Large intestine (tissue), 3 donors: ENCODE measurements around the gene DTNBP1. TPM values are rescaled to one million over a fixed set of nuclear protein-coding genes. Genes with fewer than 3 reads are reported as not detected.
A peak's percentile ranks its signal among the peaks of the same experiment; 100 is the strongest.

Source experiments
- DNase-seq, 2 donors: peaks; one replicate each; pipeline versions ENCODE4 v3.0.0 to v3.0.0-alpha.2; 2013
- H3K27ac ChIP-seq: one replicate; pipeline ENCODE4 v1.5.1; 2013; ENCODE audit warnings: low read length
- H3K27me3 ChIP-seq: 2 replicates; pipeline ENCODE4 v1.6.1; 2013; ENCODE audit warnings: low read length; ENCODE audit not compliant: control insufficient read depth, insufficient read depth
- H3K36me3 ChIP-seq: 2 replicates; pipeline ENCODE4 v1.6.1; 2013; ENCODE audit warnings: low read length; ENCODE audit not compliant: control insufficient read depth, insufficient read depth
- H3K4me1 ChIP-seq: one replicate; pipeline ENCODE4 v1.6.1; 2013; ENCODE audit warnings: low read length; ENCODE audit not compliant: control insufficient read depth, insufficient read depth
- H3K4me3 ChIP-seq: one replicate; pipeline ENCODE4 v1.5.1; 2013; ENCODE audit warnings: low read length
- H3K9me3 ChIP-seq: one replicate; pipeline ENCODE4 v1.6.1; 2013; ENCODE audit warnings: mild to moderate bottlenecking, low read depth, low read length, moderate library complexity; ENCODE audit not compliant: control insufficient read depth
- WGBS: methylation state at CpG from one replicate; pipeline ENCODE4 v1.1.5; 2013; ENCODE audit warnings: low lambda C conversion rate; ENCODE audit not compliant: insufficient coverage; 5-methylcytosine and 5-hydroxymethylcytosine counted together
- polyA plus RNA-seq: library from polyadenylated mRNA; unstranded; fragments of 120-200 nt; gene quantifications from one replicate; pipeline ENCODE4 v1.2.1, GENCODE V29; 2013

The DTNBP1 gene
- polyA plus RNA-seq, 1 donor = 20.9 TPM

DNA sequence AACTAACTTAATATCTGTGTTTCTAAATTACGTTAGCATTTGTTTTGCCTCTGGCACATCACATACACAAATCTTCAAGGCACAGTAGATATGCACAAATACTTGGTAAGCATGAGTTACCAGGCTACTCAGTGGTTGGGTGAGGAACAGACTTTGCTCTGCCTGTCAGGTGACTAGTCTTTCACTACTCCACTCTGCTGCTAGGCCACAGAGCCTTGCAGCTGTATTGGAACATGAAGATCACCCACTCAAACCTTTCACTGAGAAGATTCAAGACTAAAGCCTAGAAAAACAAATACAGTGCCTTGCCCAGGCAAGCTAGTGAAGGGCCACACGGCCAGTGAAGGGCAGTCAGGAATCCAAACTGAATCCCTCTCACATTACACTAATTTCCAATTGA, 47.0 kb downstream of the DTNBP1 start:
- Histone ChIP-seq H3K36me3 (peaks cover 12% of the 10 kb centered on the region), H3K4me1 (peaks cover 8% of the 10 kb centered on the region), H3K27ac (peak overlapping the region; percentile 71), H3K27me3 (no peaks in the 10 kb centered on the region), H3K4me3 (no peak overlapping the region), H3K9me3 (no peaks in the 10 kb centered on the region)
- no CpG with 5 or more reads among the region's 2 CpGs for WGBS
- peak; percentile 75 to 89 for DNase-seq

DNA sequence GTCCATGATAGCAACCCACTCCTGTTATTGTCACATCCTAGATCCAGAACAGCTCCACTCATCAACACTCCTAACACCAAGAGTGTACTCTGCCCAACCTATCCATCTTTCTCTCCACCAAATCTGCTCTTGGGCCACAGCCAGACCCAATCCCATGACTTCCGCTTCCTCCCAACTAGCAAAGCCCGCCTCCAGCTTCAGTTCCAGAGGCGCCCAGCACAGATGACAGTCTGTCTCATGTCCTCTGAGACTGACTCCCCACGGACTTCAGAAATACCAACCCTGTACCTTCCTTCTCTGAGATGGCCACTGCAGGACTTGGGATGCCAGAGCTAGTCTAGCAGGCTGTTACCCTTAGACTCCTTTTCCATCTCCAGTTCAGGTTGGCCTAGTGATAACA, 48.6 kb downstream of the DTNBP1 start:
- Histone ChIP-seq H3K4me3 (no peak overlapping the region), H3K9me3 (no peaks in the 10 kb centered on the region), H3K4me1 (peaks cover 8% of the 10 kb centered on the region), H3K27me3 (no peaks in the 10 kb centered on the region), H3K27ac (no peak overlapping the region), H3K36me3 (peaks cover 17% of the 10 kb centered on the region)
- 92% methylated on average over 2 of the region's 4 CpGs for WGBS
- DNase-seq = no peak

DNA sequence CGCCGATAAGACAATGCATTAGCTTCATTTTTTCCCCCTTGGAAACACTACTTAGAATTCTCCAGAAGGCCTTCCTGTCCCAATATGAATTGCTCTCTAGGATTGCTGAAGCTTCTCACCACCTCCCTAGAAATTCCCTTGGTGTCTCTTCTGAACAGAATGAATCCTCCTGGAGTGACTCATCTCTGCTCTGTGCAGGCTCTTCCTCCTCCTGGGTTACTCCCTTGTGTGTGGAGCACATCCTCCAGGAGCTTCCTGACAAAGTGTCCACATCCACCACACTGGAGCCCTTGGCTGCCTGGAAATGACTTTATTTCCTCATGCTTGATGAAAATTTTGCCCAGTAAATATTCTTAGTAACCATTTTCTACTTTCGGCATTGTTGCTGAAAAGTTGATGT, 54.4 kb downstream of the DTNBP1 start:
- Histone ChIP-seq H3K4me3 (no peak overlapping the region), H3K4me1 (no peaks in the 10 kb centered on the region), H3K27ac (no peak overlapping the region), H3K36me3 (peaks cover 14% of the 10 kb centered on the region), H3K27me3 (no peaks in the 10 kb centered on the region), H3K9me3 (no peaks in the 10 kb centered on the region)
- DNase-seq = no peak
- WGBS = 100% methylated on average over 3 of the region's 3 CpGs

GRCh38 chr6:15607603-15608002, 55.2 kb downstream of the DTNBP1 start:
- no CpG with 5 or more reads among the region's 2 CpGs for WGBS
- Histone ChIP-seq H3K9me3 (no peaks in the 10 kb centered on the region), H3K27ac (no peak overlapping the region), H3K4me3 (no peak overlapping the region), H3K36me3 (peaks cover 13% of the 10 kb centered on the region), H3K27me3 (no peaks in the 10 kb centered on the region), H3K4me1 (no peaks in the 10 kb centered on the region)
- DNase-seq = no peak

DNA sequence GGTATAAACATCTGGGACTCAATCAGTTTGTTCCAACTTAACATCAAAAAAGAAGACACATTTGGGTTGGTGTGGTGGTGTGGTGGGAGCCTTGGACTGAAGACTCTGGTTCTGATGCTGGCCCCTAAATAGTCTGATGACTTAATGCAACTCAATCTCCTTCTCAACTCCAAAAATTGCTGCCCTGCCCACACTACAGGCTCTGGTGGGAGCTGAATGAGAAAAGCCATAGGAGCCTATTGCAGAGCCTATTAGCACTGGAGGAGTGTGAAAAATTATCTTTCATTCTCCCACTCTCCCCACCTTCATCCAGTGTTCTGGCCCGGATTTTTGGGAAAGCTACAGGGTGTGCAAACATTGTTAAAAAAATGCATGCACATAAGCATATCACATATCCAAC, 56.5 kb downstream of the DTNBP1 start:
- H3K4me1 ChIP-seq = no peaks in the 10 kb centered on the region
- no peaks in the 10 kb centered on the region for H3K9me3 ChIP-seq
- H3K27me3 ChIP-seq = no peaks in the 10 kb centered on the region
- no CpG with 5 or more reads among the region's 1 CpG for WGBS
- H3K27ac ChIP-seq = no peak overlapping the region
- no peak overlapping the region for H3K4me3 ChIP-seq
- H3K36me3 ChIP-seq = peaks cover 9% of the 10 kb centered on the region
- DNase-seq = no peak

DNA sequence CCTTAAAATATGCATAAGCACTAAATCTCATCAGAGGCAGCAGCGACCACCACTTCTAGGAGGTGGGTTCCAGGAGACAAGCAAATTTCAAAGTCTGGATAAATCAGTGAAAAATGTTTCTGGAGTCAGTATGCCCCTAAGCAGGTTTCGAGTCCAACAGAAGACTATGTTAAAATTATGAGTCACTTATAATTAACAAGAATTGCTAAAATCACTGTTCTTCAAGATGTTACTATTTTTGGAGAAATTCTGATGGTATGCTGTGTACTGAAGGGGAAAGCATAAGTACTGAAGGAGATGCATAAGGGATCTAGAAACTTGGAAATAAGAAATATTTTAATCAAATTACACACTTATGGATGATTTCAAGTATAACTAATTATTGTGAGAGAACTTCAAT, 58.0 kb downstream of the DTNBP1 start:
- H3K27ac ChIP-seq = no peak overlapping the region
- H3K4me1 ChIP-seq = no peaks in the 10 kb centered on the region
- H3K27me3 ChIP-seq = no peaks in the 10 kb centered on the region
- no peak for DNase-seq
- H3K36me3 ChIP-seq = peaks cover 11% of the 10 kb centered on the region
- 90% methylated on average over 1 of the region's 2 CpGs for WGBS
- no peak overlapping the region for H3K4me3 ChIP-seq
- H3K9me3 ChIP-seq = no peaks in the 10 kb centered on the region

DNA sequence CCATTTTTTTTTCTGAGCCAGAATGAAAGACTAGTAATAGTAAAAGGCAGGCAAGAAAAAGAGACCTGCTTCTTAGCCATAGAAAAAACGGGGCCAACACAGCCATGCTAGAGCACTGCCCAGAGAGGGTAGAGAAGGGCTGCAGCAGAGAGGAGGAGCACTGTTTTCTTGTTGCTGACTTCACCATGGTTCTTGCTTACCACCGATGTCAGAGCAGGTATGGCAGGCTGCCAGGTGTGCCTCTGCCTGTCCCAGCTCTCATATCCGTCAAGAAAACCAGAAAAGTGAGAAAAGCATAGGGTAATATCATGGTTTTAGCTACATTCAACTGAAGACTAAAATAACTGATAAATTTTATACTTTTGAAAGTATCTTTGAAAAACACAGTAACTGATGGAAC, 60.7 kb downstream of the DTNBP1 start:
- no peak overlapping the region for H3K4me3 ChIP-seq
- H3K36me3 ChIP-seq = peaks cover 8% of the 10 kb centered on the region
- no peaks in the 10 kb centered on the region for H3K27me3 ChIP-seq
- no peak overlapping the region for H3K27ac ChIP-seq
- WGBS = no CpG with 5 or more reads among the region's 3 CpGs
- DNase-seq = no peak
- no peaks in the 10 kb centered on the region for H3K9me3 ChIP-seq
- no peaks in the 10 kb centered on the region for H3K4me1 ChIP-seq

GRCh38 chr6:15598273-15598798, 64.5 kb downstream of the DTNBP1 start:
- H3K4me1 ChIP-seq = no peaks in the 10 kb centered on the region
- DNase-seq = no peak
- H3K4me3 ChIP-seq = no peak overlapping the region
- no peak overlapping the region for H3K27ac ChIP-seq
- WGBS = no CpG with 5 or more reads among the region's 1 CpG
- H3K36me3 ChIP-seq = peaks cover 4% of the 10 kb centered on the region
- no peaks in the 10 kb centered on the region for H3K9me3 ChIP-seq
- H3K27me3 ChIP-seq = no peaks in the 10 kb centered on the region

DNA sequence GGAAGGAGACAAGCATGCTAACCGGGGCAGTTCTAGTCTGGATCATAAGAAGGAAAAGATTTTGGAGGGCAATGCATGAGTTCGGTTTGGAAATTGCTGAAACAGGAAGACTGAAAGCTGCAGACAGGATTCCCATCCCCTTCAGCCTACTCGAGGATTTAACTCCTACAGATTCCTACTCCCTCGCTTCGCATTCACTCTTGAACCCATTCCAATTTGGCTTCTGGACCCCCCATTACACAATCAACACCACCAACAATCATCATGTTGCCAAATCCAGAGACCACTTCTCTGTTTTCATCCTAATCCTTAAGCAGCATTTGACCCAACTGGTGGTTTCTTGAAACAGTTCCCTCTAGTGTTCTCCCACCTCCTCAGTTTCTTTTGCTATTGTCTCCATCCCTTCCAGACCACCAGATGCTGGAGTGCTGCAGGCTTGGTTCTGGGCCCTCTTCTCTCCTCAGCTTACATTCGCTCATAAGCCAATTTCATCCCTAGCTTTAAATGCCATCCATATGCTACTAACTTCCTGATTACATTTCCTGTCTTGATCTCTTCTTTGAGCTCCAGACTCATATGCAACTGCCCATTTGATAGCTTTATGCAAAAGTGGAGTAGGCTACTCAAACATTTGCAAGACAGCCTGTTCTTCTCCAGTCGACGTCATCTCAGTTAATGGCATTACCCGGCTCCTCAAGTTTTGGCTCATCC, 66.5 kb downstream of the DTNBP1 start:
- DNase-seq = no peak
- Histone ChIP-seq H3K4me3 (no peak overlapping the region), H3K9me3 (no peaks in the 10 kb centered on the region), H3K27me3 (no peaks in the 10 kb centered on the region), H3K27ac (no peak overlapping the region), H3K4me1 (no peaks in the 10 kb centered on the region), H3K36me3 (peaks cover 4% of the 10 kb centered on the region)
- WGBS = 58% methylated on average over 3 of the region's 9 CpGs

- DNase-seq = no peak
- no peaks in the 10 kb centered on the region for H3K27me3 ChIP-seq
- no peaks in the 10 kb centered on the region for H3K9me3 ChIP-seq
- no peak overlapping the region for H3K4me3 ChIP-seq
- no peak overlapping the region for H3K27ac ChIP-seq
- no peaks in the 10 kb centered on the region for H3K4me1 ChIP-seq
- H3K36me3 ChIP-seq = peaks cover 2% of the 10 kb centered on the region
- 67% methylated on average over 1 of the region's 7 CpGs for WGBS
These were observed 67.2 kb downstream of the DTNBP1 start for GRCh38 chr6:15595461-15596173.
